ENCODE results near the gene HMGCR. TPM values are rescaled to one million over a fixed set of nuclear protein-coding genes. Genes with fewer than 3 reads are reported as not detected.

Gene HMGCR
- total RNA-seq, 1 experiment from 2014 or later, result 178 TPM

- Mint-ChIP-seq H3K4me1 (no peaks in the 10 kb centered on the region), H3K27me3 (ENCODE audit: low read depth) (no peaks in the 10 kb centered on the region), H3K27ac (no peak overlapping the region), H3K9me3 (no peaks in the 10 kb centered on the region), H3K36me3 (ENCODE audit: insufficient read depth in 1 of 3, low read depth in 3 of 3) (peaks cover 1 to 37% (median 34%) of the 10 kb centered on the region in 3 experiments; a peak in 6 of 7 replicates), H3K4me3 (no peak overlapping the region)
- no peak overlapping the region for H4K91ac ChIP-seq (ENCODE audit: insufficient read length, low read depth, low read length)
- no CpG with 5 or more reads among the region's 4 CpGs for WGBS (ENCODE audit: extremely low coverage, insufficient read length, low lambda C conversion rate)
- H4K5ac ChIP-seq (ENCODE audit: insufficient read length, low read depth, low read length), result no peak overlapping the region
- no peaks in the 10 kb centered on the region for H3K27me3 ChIP-seq (ENCODE audit: insufficient read depth, low read length)
- no peak overlapping the region for H2BK5ac ChIP-seq (ENCODE audit: insufficient read length, low read length)
- no peak overlapping the region for H3T11ph ChIP-seq (ENCODE audit: low read length)
- H3K4me2 ChIP-seq (ENCODE audit: insufficient read depth, insufficient read length, low read length), result no peak overlapping the region
- TF ChIP-seq CTCF (conservative IDR thresholded peaks at IDR 0.05), result no peak
- H3K79me2 ChIP-seq (ENCODE audit: insufficient read depth, low read length), result no peaks in the 10 kb centered on the region
- H3K23me2 ChIP-seq (ENCODE audit: insufficient read length, low read depth, low read length, poor library complexity, severe bottlenecking), result no peaks in the 10 kb centered on the region
- H2BK120ac ChIP-seq (ENCODE audit: low read depth, low read length, poor library complexity, severe bottlenecking), result no peak overlapping the region
- H2AK5ac ChIP-seq (ENCODE audit: insufficient read length, low read length), result no peak overlapping the region
- no peak overlapping the region for H2BK20ac ChIP-seq (ENCODE audit: low read depth, low read length, poor library complexity, severe bottlenecking)
- DNase-seq, result no peak
- H3K23ac ChIP-seq (ENCODE audit: insufficient read length, low read depth, low read length), result no peak overlapping the region
- H3K14ac ChIP-seq (ENCODE audit: insufficient read depth, low read length), result no peak overlapping the region
- no peak overlapping the region for H4K8ac ChIP-seq (replicated peaks; ENCODE audit: insufficient read length, low read depth, low read length)
- H3K9ac ChIP-seq (ENCODE audit: extremely low read depth, insufficient read length, low read length), result no peak overlapping the region
- H3K4me1 ChIP-seq (ENCODE audit: insufficient read depth, low read length), result no peaks in the 10 kb centered on the region
- H3K18ac ChIP-seq (ENCODE audit: insufficient read length, low read depth, low read length), result no peak overlapping the region
- H4K20me1 ChIP-seq (ENCODE audit: control insufficient read depth, insufficient read depth, insufficient read length), result no peaks in the 10 kb centered on the region
- H3K9me3 ChIP-seq (ENCODE audit: control insufficient read depth, low read depth, low read length), result no peaks in the 10 kb centered on the region
- no peaks in the 10 kb centered on the region for H3K79me1 ChIP-seq (ENCODE audit: insufficient read depth, low read depth, low read length, poor library complexity, severe bottlenecking)
- no peak overlapping the region for H3K27ac ChIP-seq (ENCODE audit: insufficient read length, low read depth, low read length)
- H2BK15ac ChIP-seq (ENCODE audit: low read depth, low read length), result no peak overlapping the region
- no peak overlapping the region for H2BK12ac ChIP-seq (ENCODE audit: insufficient read length, low read depth, low read length)
- no peak overlapping the region for H2AFZ ChIP-seq (ENCODE audit: low read length)
- H3K4ac ChIP-seq (ENCODE audit: low read depth, low read length), result no peak overlapping the region
- no peak overlapping the region for H3K56ac ChIP-seq (ENCODE audit: insufficient read length, low read depth, low read length)
These were observed 44.4 kb downstream of the HMGCR start for GRCh38 chr5:75381456-75381855.
